Measurements from ENCODE around the gene LRRC46. TPM values are rescaled to one million over a fixed set of nuclear protein-coding genes. Genes with fewer than 3 reads are reported as not detected.

Gene LRRC46
- total and polyA plus RNA-seq, 2 of the 13 experiments (the other 11 are each of a cell fraction or from before 2014, with no cell fraction given) = 0.09 TPM

GRCh38 chr17:47831003-47831933 lies at the start of gene LRRC46, which contains the start of gene MRPL10 (continued):
- no peak for TF ChIP-seq NR2F6 (IDR thresholded peaks at IDR 0.05)
- TF ChIP-seq NR2F6 (CRISPR knock-in tag; IDR thresholded peaks at IDR 0.05) = peak; percentile 62; the same call in 1 of the 2 replicates
- peak; percentile 68 for TF ChIP-seq ZNF18 (CRISPR knock-in tag; IDR thresholded peaks at IDR 0.05; ENCODE audit: insufficient replicate concordance)
- no peak; the same call in 1 of the 2 replicates for TF ChIP-seq RXRB (CRISPR knock-in tag; IDR thresholded peaks at IDR 0.05; ENCODE audit: borderline replicate concordance)
- no peak for TF ChIP-seq CC2D1A (CRISPR knock-in tag; IDR thresholded peaks at IDR 0.05)
- no peak for TF ChIP-seq CEBPB (IDR thresholded peaks at IDR 0.05; ENCODE audit: borderline replicate concordance, low read depth, low read length)
- peak; percentile 68 for TF ChIP-seq HCFC1 (IDR thresholded peaks at IDR 0.05; ENCODE audit: low read depth, low read length)
- 0 out of 2 replicates have a peak, but pooled peaks have one; percentile 76 for TF ChIP-seq TBP (CRISPR knock-in tag; IDR thresholded peaks at IDR 0.05)
- no peak for TF ChIP-seq NFYB (CRISPR knock-in tag; IDR thresholded peaks at IDR 0.05)
- TF ChIP-seq HNF4A (CRISPR knock-in tag; IDR thresholded peaks at IDR 0.05) = no peak
- TF ChIP-seq HDAC2 (CRISPR knock-in tag; IDR thresholded peaks at IDR 0.05) = peak; percentile 88
- TF ChIP-seq ZBTB20 (CRISPR knock-in tag; IDR thresholded peaks at IDR 0.05; ENCODE audit: borderline replicate concordance, low read depth) = peak; percentile 80; the same call in 1 of the 2 replicates
- TF ChIP-seq ZFP62 (CRISPR knock-in tag; IDR thresholded peaks at IDR 0.05) = no peak
- TF ChIP-seq KMT2B (CRISPR knock-in tag; IDR thresholded peaks at IDR 0.05) = peak; percentile 87
- peak; percentile 86 for TF ChIP-seq ZNF737 (CRISPR knock-in tag; IDR thresholded peaks at IDR 0.05; ENCODE audit: borderline replicate concordance)
- TF ChIP-seq ZNF597 (CRISPR knock-in tag; IDR thresholded peaks at IDR 0.05) = no peak
- peak; percentile 88; the same call in 1 of the 2 replicates for TF ChIP-seq ZNF335 (CRISPR knock-in tag; IDR thresholded peaks at IDR 0.05)
- peak; percentile 55; the same call in 1 of the 2 replicates for TF ChIP-seq ZNF333 (CRISPR knock-in tag; IDR thresholded peaks at IDR 0.05; ENCODE audit: borderline replicate concordance)
- peak; percentile 63 for TF ChIP-seq ZNF777 (CRISPR knock-in tag; IDR thresholded peaks at IDR 0.05)
- 0 out of 2 replicates have a peak, but pooled peaks have one; percentile 31 for TF ChIP-seq ZNF484 (CRISPR knock-in tag; IDR thresholded peaks at IDR 0.05; ENCODE audit: borderline replicate concordance, low read depth)
- no peak; the same call in 1 of the 2 replicates for TF ChIP-seq MEF2D (CRISPR knock-in tag; IDR thresholded peaks at IDR 0.05)
- no peak for TF ChIP-seq ATF5 (CRISPR knock-in tag; IDR thresholded peaks at IDR 0.05; ENCODE audit: low read depth)
- peak; percentile 63; the same call in 1 of the 2 replicates for TF ChIP-seq GFI1 (CRISPR knock-in tag; IDR thresholded peaks at IDR 0.05; ENCODE audit: borderline replicate concordance)
- TF ChIP-seq HOXA9 (CRISPR knock-in tag; IDR thresholded peaks at IDR 0.05; ENCODE audit: borderline replicate concordance) = no peak
- TF ChIP-seq BCL6 (CRISPR knock-in tag; IDR thresholded peaks at IDR 0.05) = peak; percentile 49
- peak; percentile 62; the same call in 1 of the 2 replicates for TF ChIP-seq KLF15 (CRISPR knock-in tag; IDR thresholded peaks at IDR 0.05; ENCODE audit: borderline replicate concordance)
- no peak for TF ChIP-seq TP53 (CRISPR knock-in tag; conservative IDR thresholded peaks at IDR 0.05)
- TF ChIP-seq NR1H2 (CRISPR knock-in tag; IDR thresholded peaks at IDR 0.05; ENCODE audit: borderline replicate concordance, low read depth) = no peak
- TF ChIP-seq ZNF441 (CRISPR knock-in tag; IDR thresholded peaks at IDR 0.05; ENCODE audit: borderline replicate concordance) = peak; percentile 65

All from HepG2 (cell line).